ENCODE data around the gene EVC2.

EVC2 gene

GRCh38 chr4:5693871-5694270 is 14.5 kb downstream of the EVC2 start:
- TF ChIP-seq, protein P1, sequence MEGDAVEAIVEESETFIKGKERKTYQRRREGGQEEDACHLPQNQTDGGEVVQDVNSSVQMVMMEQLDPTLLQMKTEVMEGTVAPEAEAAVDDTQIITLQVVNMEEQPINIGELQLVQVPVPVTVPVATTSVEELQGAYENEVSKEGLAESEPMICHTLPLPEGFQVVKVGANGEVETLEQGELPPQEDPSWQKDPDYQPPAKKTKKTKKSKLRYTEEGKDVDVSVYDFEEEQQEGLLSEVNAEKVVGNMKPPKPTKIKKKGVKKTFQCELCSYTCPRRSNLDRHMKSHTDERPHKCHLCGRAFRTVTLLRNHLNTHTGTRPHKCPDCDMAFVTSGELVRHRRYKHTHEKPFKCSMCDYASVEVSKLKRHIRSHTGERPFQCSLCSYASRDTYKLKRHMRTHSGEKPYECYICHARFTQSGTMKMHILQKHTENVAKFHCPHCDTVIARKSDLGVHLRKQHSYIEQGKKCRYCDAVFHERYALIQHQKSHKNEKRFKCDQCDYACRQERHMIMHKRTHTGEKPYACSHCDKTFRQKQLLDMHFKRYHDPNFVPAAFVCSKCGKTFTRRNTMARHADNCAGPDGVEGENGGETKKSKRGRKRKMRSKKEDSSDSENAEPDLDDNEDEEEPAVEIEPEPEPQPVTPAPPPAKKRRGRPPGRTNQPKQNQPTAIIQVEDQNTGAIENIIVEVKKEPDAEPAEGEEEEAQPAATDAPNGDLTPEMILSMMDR (IDR thresholded peaks at IDR 0.05), result no peak
- no peak overlapping the region for H3K4me3 Mint-ChIP-seq
- H3K4me1 Mint-ChIP-seq, result no peaks in the 10 kb centered on the region
- no peaks in the 10 kb centered on the region for H3K9me3 Mint-ChIP-seq
- no peak for DNase-seq
- H3K36me3 Mint-ChIP-seq (ENCODE audit: low read depth), result peaks cover 52% of the 10 kb centered on the region
- no peaks in the 10 kb centered on the region for H3K27me3 Mint-ChIP-seq (ENCODE audit: low read depth, poor library complexity)
- no peak overlapping the region for H3K27ac Mint-ChIP-seq

DNA sequence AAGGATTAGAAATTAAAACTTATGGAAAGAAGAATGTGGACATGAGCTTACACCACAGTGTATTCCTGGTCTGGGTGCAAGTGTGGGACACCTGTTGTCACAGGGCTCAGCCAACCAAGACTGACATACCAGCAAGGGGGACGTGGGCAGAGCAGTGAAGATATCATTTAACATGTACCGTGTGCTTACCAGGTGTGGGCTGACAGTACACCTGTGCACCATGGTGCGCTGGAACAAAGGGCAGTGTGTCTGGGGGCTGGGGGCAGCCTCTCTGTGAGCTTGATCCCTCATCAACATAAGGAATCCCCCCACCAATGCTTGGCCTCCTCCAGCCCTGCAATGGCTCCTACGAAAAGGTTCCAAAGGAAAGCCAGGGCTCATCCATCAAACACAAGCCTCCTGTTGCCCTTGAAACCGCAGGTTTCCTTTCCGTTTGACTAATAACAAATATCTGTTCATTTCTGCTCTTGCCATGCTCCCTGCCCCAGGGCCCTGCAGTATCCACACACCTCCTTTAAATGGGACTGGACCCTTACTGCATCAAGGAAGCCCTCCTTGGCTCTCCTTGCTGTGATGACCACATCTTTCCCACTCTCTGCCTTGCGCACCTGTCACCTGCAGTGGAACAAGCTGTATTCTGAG is 16.7 kb downstream of the EVC2 start:
- DNase-seq, result no peak
- H3K9me3 Mint-ChIP-seq, result no peaks in the 10 kb centered on the region

GRCh38 chr4:5689065-5689464 is 19.3 kb downstream of the EVC2 start:
- TF ChIP-seq, protein P1 (IDR thresholded peaks at IDR 0.05), result no peak
- Mint-ChIP-seq H3K27ac (no peak overlapping the region), H3K4me3 (no peak overlapping the region), H3K36me3 (ENCODE audit: low read depth) (peaks cover 72% of the 10 kb centered on the region), H3K4me1 (peaks cover 1% of the 10 kb centered on the region), H3K9me3 (peaks cover 6% of the 10 kb centered on the region), H3K27me3 (ENCODE audit: low read depth, poor library complexity) (no peaks in the 10 kb centered on the region)
- DNase-seq, result no peak

More for the DNA sequence above, 16.7 kb downstream of the EVC2 start:
- Mint-ChIP-seq H3K27me3 (ENCODE audit: low read depth, poor library complexity) (no peaks in the 10 kb centered on the region), H3K4me3 (no peak overlapping the region), H3K27ac (no peak overlapping the region), H3K36me3 (ENCODE audit: low read depth) (peaks cover 60% of the 10 kb centered on the region), H3K4me1 (no peaks in the 10 kb centered on the region)
- TF ChIP-seq, protein P1 (IDR thresholded peaks at IDR 0.05), result no peak

DNA sequence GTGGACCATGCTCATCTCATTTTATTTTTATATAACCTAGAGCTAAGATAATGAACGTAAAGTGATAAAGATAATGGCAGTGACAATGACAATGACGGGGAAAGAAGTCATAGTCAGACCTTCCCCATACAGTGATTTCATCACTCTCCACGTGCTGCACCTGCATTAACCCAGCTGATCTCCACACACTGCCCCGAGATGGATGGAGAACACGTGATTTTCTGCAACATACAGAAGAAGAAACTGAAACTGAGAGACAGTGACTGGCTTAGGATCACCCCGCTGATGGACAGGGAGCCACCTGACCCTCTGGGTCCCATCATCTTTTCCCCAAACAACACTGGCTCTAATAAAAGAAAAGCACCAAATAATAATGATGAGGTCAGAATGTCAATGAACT is 22.0 kb downstream of the EVC2 start:
- peaks cover 73% of the 10 kb centered on the region for H3K36me3 Mint-ChIP-seq (ENCODE audit: low read depth)
- TF ChIP-seq, protein P1 (IDR thresholded peaks at IDR 0.05), result no peak
- H3K4me1 Mint-ChIP-seq, result peaks cover 14% of the 10 kb centered on the region
- no peak overlapping the region for H3K27ac Mint-ChIP-seq
- no peaks in the 10 kb centered on the region for H3K27me3 Mint-ChIP-seq (ENCODE audit: low read depth, poor library complexity)
- no peak overlapping the region for H3K4me3 Mint-ChIP-seq
- DNase-seq, result no peak
- H3K9me3 Mint-ChIP-seq, result peaks cover 6% of the 10 kb centered on the region

- H3K27me3 Mint-ChIP-seq (ENCODE audit: low read depth, poor library complexity), result no peaks in the 10 kb centered on the region
- peaks cover 14% of the 10 kb centered on the region for H3K4me1 Mint-ChIP-seq
- no peak overlapping the region for H3K27ac Mint-ChIP-seq
- H3K36me3 Mint-ChIP-seq (ENCODE audit: low read depth), result peaks cover 69% of the 10 kb centered on the region
- H3K9me3 Mint-ChIP-seq, result peaks cover 6% of the 10 kb centered on the region
- DNase-seq, result no peak
- TF ChIP-seq, protein P1 (IDR thresholded peaks at IDR 0.05), result no peak
- H3K4me3 Mint-ChIP-seq, result no peak overlapping the region
Observed at GRCh38 chr4:5685296-5685695, 23.1 kb downstream of the EVC2 start.

DNA sequence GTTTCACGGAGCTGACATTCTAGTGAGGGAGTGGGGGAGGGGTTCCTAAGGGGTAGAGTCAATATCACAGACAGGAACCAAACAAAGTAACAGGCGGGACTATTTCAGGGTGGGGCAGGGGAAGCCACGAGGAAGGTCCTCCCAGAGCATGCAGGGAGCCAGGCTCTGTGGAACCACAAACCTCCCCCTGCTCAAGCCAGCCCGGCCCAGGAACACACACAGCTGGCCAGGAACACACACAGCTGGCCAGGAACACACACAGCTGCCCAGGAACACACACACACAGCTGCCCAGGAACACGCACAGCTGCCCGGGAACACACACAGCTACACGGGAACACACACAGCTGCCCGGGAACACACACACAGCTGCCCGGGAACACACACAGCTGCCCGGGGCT is 24.8 kb downstream of the EVC2 start:
- Mint-ChIP-seq H3K4me3 (no peak overlapping the region), H3K9me3 (peaks cover 6% of the 10 kb centered on the region), H3K27ac (no peak overlapping the region), H3K4me1 (peaks cover 14% of the 10 kb centered on the region), H3K27me3 (ENCODE audit: low read depth, poor library complexity) (no peaks in the 10 kb centered on the region), H3K36me3 (ENCODE audit: low read depth) (peaks cover 57% of the 10 kb centered on the region)
- DNase-seq, result no peak
- TF ChIP-seq, protein P1 (IDR thresholded peaks at IDR 0.05), result no peak
